Kidney capillary endothelial cell (primary cell): Measurements from ENCODE around the gene INKA1.
A peak's percentile ranks its signal among the peaks of the same experiment; 100 is the strongest.
"Not testable (repeated sequence)": the region's sequence is repeated elsewhere in the genome, so short reads cannot be mapped to it uniquely, and the experiment has no call there.

Experiments used
- DNase-seq: peaks from one replicate; pipeline ENCODE4 v3.0.0-alpha.2; 2018; ENCODE audit warnings: low spot score

The INKA1 gene

GRCh38 chr3:49802719-49803464 is at the start of gene INKA1:
INKA1 (plus strand) TSS chr3:49803261; CDS start chr3:49803393, 132 bp downstream.
- DNase-seq: peak; percentile 87

- DNase-seq: no peak
Observed at GRCh38 chr3:49754536-49754935, 48.5 kb upstream of the INKA1 start.

GRCh38 chr3:49756036-49756435 is 47.0 kb upstream of the INKA1 start:
- DNase-seq: no peak

GRCh38 chr3:49757197-49757596 is 45.9 kb upstream of the INKA1 start:
- no peak for DNase-seq

GRCh38 chr3:49759226-49759625 is 43.8 kb upstream of the INKA1 start:
- no peak for DNase-seq

- no peak for DNase-seq
Observed at GRCh38 chr3:49761661-49762060, 41.4 kb upstream of the INKA1 start.

GRCh38 chr3:49763981-49764380 is 39.1 kb upstream of the INKA1 start:
- no peak for DNase-seq

- no peak for DNase-seq
Observed at GRCh38 chr3:49769286-49769915, 33.7 kb upstream of the INKA1 start.

GRCh38 chr3:49769926-49770325 is 33.1 kb upstream of the INKA1 start:
- DNase-seq: no peak

GRCh38 chr3:49771340-49771938 is 31.6 kb upstream of the INKA1 start:
- DNase-seq: no peak

- DNase-seq: no peak
Observed at GRCh38 chr3:49772703-49773102, 30.4 kb upstream of the INKA1 start.

GRCh38 chr3:49775538-49775937 is 27.5 kb upstream of the INKA1 start:
- DNase-seq: no peak

- not testable (repeated sequence) for DNase-seq
Observed at GRCh38 chr3:49776101-49776500, 27.0 kb upstream of the INKA1 start.

- DNase-seq: no peak
Observed at GRCh38 chr3:49779358-49780079, 23.5 kb upstream of the INKA1 start.

GRCh38 chr3:49780080-49780974 is 22.7 kb upstream of the INKA1 start:
- DNase-seq: no peak

- not testable (repeated sequence) for DNase-seq
Observed at GRCh38 chr3:49780975-49781365, 22.1 kb upstream of the INKA1 start.

GRCh38 chr3:49781415-49782199 is 21.5 kb upstream of the INKA1 start:
- DNase-seq: no peak

- not testable (repeated sequence) for DNase-seq
Observed at GRCh38 chr3:49782277-49782676, 20.8 kb upstream of the INKA1 start.

GRCh38 chr3:49785565-49786356 is 17.3 kb upstream of the INKA1 start:
- peak; percentile 28 for DNase-seq
